Stimulated activated CD4-positive, alpha-beta T cell treated with anti-CD3 and anti-CD28 coated beads, Interleukin-15, amount 100 ng/mL, for 24 hours (primary cell): Measurements from ENCODE around the gene SHISAL2A.

ENCODE experiments used
- DNase-seq: peaks from one replicate; pipeline ENCODE4 v3.0.0-alpha.2; 2020

SHISAL2A gene

GRCh38 chr1:52662645-52663313, 29.8 kb downstream of the SHISAL2A start:
- DNase-seq = no peak

- DNase-seq = no peak
These were observed 30.7 kb downstream of the SHISAL2A start for GRCh38 chr1:52663716-52664115.

DNA sequence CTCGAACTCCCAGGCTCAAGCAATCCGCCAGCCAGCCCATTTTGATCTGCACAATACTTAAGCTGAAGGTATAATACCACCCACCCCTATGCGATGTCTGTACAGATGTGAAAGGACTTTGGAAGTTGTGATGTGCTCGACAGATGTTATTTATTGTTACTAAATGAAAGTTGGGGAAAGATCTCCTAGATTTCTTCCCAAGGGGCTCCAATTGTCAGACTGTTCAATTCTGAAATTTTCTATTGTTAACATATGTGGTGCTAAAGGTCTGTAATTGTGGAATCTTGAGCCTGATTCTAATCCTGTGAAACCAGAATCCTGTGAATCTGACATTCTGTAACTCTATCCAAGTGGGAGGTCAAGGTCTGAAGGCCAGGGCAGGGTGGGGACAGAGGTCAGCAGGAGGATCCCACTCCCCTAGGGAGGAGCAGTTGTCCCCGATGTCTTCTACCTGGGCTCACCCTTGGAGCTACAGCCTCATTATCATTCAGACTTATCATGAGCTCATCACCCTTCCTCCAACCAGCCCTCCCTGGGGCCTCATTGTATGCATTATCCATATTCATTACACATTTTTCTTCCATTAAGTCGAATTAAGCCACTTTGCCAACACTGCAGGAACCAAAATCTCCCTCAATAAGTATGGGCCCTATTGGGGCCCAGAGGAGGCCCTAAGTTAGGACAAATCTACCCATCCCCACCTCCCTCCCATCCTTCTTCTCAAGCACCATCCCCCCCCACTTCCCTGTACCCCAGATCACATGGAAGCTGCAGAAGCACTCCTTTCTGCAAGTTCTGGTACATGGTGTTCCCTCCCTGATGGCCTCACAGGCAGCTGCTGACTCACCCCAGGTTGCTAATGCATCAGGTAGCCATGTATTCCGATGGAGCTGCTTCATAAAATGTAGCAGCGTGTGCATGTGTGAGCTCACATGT, 32.3 kb downstream of the SHISAL2A start:
- no peak for DNase-seq

DNA sequence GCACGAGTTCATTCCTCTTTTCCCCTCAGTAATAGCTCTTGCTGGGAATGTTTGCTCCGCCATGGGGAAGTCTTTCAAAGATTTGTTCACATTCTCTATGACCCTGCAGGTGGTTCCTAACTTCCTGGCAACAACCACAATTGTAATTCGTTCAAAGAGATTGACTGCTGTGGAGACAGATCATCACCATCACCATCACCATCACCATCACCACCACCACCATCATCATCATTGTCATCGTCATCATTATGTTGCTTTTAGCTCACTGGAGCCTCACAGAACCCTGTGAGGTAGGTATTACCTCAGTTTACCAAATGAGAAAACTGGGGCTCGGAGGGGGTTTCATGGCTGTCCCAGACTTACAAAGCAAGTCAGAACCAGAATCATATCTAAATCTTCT, 34.3 kb downstream of the SHISAL2A start:
- DNase-seq = no peak

DNA sequence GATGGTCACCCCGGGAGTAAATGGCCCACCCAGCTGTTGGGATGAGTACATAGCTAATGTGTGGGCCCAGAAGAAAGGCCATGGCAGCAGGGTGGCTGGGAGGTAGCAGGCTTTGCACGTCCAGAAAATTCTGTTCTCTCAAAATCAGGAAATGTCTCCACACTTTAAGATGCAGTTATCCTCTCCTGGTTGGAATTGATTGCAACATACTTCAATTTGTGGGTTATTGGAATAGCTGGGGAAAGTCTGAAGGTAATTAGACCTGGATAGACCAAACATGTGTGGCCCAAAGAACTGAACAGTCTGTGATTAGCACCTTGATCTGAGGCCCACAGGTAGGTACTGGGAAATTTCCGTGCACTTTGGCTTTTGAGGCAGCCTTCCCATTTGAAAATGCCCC, 35.0 kb downstream of the SHISAL2A start:
- no peak for DNase-seq

- no peak for DNase-seq
These were observed 35.7 kb downstream of the SHISAL2A start for GRCh38 chr1:52668711-52669110.

DNA sequence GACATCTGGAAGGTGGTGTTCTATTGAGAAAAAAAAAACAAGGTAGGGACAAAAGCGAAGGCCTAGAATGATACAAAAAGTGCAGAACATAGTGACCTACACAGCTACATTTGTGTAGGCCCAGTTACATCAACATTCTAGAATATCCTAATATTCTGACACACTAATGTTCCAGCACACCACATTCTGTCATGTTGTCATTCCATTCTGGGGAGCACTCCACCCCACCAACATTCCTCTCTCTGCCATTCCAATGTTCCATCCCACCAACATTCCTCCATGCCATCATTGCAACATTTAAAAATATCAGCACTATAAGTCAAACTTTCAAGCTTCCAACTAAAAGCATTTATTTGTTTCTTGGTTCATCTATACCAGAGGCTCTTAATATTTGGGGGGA, 36.7 kb downstream of the SHISAL2A start:
- no peak for DNase-seq

DNA sequence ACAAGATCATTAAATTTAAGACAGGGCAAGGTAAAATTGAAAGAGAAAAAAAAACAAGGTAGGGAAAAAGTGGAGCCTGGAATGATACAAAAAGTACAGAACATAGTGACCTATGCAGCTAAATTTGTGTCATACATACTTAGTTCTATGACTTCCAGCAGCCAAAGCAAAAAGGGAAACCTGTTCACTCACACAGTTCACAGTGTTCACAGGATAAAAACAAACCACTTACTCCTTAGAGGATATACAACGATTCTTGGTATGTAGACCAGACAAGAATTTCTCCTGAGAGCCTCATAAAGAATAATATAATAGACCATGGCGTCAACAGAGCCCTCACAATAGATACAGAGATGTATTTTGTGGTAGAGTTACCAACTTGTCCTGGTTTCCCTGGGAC, 37.6 kb downstream of the SHISAL2A start:
- DNase-seq = no peak

DNA sequence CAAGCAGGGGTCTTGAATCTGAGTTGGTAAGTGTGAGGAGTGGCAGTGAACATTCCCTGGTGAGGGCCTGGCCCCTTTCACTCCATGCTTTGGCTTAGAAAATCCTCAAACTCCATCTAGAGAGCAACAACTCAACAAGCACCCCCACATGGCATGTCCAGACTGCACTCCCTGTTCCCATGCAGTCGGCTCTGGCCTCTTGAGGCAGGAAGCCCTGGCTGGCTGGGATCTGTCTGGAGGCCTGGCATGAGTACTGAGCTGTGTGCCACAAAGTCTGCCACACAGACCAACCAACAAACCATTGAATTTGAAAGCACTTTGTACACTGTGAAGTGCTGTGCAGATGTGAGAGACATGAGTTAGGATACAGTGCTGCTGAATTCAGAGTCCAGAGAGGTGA, 40.0 kb downstream of the SHISAL2A start:
- no peak for DNase-seq

DNA sequence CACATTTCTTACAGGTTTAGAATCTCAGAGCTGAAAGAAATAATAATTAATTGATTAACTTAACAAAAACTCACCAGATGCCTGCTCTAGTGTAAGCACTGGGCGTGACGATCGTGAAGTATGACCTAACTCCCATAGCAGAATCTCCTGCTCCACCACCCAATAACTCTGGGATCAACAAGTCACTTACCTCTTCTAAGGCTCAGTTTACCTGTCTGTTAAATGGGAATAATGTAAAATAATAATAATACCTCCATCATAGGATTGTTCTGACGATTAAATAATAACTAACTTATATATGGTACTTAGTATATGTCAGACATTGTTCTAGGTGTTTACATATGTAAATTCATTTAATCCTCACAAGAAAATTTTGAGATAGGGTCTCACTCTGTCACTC, 40.5 kb downstream of the SHISAL2A start:
- no peak for DNase-seq

DNA sequence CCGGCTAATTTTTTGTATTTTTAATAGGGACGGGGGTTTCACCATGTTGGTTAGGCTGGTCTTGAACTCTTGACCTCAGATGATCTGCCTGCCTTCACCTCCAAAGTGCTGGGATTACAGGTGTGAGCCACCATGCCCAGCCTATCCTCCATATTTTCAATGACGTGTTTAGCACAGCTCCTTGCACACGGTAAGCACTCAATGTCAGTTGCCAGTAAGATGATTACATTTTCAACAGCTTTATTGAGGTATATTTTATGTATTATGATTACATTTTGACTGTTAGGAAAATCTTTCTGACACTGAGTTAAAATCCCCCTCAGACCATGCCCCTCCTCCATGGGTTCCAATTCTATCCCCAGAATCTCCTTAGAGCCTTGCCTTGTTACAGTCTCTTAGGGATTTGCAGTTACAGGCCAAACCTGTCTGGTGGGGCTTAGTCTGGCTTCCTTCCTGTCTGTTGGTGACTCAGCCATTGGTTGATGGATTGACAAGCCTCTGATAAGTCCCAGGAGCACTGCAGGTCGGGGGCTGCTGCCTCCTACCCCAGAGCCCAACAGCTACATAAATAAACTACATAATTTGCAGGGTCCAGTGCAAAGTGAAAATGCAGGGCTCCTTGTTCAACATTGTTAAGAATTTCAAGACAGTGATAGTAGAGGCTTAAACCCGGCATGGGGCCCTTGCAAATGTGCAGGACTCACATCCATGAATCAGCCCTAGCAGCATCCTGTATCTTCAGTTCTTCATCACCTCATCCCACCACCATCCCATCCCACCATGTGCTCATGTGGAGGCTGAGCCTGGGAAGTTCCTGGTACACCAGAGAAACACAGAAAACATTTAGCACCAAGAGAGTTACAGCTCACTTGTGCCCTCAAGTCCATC, 41.8 kb downstream of the SHISAL2A start:
- DNase-seq = no peak

GRCh38 chr1:52676249-52676903, 43.4 kb downstream of the SHISAL2A start:
- no peak for DNase-seq

GRCh38 chr1:52677076-52677806, 44.3 kb downstream of the SHISAL2A start:
- no peak for DNase-seq

DNA sequence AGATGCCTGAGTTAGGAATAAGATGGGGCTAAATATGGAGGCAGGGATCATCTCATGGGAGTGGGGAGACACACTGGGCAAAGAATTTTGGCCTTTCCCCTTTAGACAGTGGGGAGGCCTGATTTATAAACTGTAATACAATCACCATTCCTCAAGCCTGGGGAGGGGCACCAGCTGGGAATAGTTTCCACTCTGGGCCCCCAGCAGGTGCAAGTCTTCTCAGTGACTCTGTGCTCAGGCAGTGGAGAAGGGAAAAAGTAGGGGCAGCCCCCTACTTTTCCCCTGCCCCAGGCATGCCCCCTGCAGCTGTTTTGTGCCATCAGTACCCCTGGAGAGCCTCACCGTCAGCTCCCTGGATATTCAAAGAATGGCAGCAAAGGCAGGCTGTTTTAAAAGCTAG, 46.1 kb downstream of the SHISAL2A start:
- no peak for DNase-seq

DNA sequence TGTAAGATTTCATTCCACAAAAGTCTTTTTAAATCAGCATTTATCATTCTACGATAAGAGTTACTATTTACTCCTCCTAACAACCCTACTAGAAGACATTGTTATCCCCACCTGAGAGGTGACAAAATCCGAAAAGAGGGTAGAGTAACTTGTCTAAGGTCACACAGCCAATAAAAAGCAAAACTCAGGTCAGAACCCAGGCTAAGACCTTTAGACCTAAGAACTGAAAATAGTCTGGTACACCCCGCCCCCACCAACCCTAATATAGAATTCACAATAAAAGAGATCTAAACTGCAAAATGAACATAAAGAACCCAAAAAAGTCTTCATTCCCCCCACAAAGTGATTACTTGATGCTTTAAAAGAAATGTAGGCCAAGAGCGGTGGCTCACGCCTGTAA, 46.5 kb downstream of the SHISAL2A start:
- DNase-seq = no peak

- no peak for DNase-seq
These were observed 47.4 kb downstream of the SHISAL2A start for GRCh38 chr1:52680353-52680752.

DNA sequence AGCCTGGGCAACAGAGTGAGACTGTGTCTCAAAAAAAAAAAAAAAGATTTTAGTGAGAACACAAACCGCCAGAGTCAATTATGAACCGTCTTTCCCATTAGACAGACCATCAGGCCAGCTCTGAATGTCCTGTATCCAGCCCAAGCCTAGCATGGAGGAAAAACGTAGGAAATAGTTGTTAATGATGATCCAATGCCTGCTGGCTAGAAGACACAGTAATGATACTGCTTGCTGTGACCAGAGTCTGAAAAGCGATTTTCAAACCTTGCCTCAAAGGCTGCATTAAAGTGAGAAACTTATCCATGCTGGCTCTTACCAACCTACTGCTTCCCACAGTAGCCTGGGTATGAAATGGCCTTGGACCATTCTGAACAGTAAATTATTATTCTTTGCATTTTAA, 48.2 kb downstream of the SHISAL2A start:
- no peak for DNase-seq

DNA sequence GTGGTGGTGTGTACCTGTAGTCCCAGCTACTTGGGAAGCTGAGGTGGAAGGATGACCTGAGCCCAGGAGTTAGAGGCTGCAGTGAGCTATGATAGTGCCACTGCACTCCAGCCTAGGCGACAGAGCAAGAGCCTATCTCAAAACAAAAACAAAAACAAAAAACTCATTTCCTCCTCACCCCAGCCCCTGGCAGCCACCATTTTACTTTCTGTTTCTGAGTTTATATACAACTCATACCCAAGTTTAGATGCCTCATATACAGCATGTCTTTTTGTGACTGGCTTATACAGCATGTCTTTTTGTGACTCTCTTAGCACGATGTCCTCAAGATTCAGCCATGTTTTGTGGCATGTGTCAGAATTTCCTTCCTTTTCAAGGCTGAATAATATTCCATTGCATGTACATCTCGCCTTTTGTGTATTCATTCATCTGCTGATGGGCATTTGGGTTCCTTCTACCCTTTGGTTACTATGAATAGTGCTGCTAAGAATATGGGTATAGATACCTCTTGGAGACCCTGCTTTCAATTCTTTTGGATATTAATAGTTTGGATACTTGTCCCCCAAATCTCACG, 50.5 kb downstream of the SHISAL2A start:
- DNase-seq = no peak

DNA sequence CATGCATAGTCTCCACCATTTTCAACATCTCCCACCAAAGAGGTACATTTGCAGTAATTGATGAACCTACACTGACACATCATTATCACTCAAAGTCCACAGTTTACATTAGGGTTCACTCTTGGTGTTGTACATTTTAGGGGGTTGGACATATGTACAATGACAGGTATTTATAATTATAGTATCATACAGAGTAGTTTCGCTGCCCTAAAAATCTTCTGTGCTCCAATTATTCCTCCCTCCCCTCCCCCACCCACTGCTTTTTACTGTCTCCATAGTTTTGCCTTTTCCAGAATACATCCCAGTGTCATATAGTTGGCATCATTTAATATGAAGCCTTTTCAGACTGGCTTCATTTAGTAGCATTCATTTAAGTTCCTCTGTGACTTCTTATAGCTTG, 51.6 kb downstream of the SHISAL2A start:
- no peak for DNase-seq

DNA sequence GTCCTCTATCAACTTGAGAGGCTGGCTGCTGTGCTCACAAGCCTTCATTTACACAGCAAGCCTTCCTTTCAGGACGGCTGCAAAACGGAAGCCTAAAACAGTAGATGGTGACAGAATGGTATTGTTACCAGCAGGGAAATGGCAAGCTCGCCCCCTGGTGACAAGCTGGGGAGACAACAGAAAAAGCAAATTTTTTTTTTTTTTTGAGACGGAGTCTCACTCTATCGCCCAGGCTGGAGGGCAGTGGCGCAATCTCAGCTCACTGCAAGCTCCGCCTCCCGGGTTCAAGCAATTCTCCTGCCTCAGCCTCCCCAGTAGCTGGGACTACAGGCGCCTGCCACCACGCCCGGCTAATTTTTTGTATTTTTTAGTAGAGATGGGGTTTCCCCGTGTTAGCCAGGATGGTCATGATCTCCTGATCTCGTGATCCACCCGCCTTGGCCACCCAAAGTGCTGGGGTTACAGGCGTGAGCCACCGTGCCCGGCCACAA, 53.3 kb downstream of the SHISAL2A start:
- peak; percentile 79 for DNase-seq

- no peak for DNase-seq
These were observed 53.9 kb downstream of the SHISAL2A start for GRCh38 chr1:52686830-52687229.

DNA sequence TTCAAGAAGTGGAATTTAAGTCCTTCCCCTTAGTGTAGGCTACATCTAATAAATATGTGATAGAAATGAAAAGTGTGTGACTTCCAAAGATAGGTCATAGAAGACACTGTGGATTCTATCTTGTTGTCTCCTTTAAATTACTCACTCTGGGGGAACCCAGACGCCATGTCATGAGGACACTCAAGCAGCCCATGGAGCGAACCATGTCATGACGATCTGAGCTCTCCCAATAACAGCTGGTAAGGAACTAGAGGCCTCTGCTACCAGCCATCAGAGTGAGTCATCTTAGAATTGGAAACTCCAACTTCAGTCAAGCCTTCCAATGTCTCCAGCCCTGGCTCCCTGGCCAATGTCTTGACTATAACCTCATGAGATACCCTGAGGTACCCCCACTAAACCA, 58.9 kb downstream of the SHISAL2A start:
- no peak for DNase-seq
